Endometrium (tissue), 2 donors: ENCODE measurements around the gene MED1.
"Not testable (repeated sequence)": the region's sequence is repeated elsewhere in the genome, so short reads cannot be mapped to it uniquely, and the experiment has no call there.

Experiments used
- FAIRE-seq: peaks from 2 replicates; lab custom pipeline; 2012; peaks lifted over from hg19 to GRCh38; lab: Jason Lieb, UNC
- donor health status: control.
- donor health status: control.

MED1 gene

GRCh38 chr17:39450847-39451581 lies at the start of gene MED1:
Gene MED1, minus strand, starts transcription at chr17:39451263. Its CDS starts 201 bp downstream, at chr17:39451062.
- FAIRE-seq: peak; percentile 81

- FAIRE-seq: not testable (repeated sequence)
Observed at GRCh38 chr17:39496921-39497320, 45.9 kb upstream of the MED1 start.

- no peak for FAIRE-seq
Observed at GRCh38 chr17:39487946-39488345, 36.9 kb upstream of the MED1 start.

GRCh38 chr17:39487490-39487889 lies 36.4 kb upstream of the MED1 start:
- FAIRE-seq: not testable (repeated sequence)

GRCh38 chr17:39486242-39486641 lies 35.2 kb upstream of the MED1 start:
- no peak for FAIRE-seq

- FAIRE-seq: no peak
Observed at GRCh38 chr17:39485555-39485954, 34.5 kb upstream of the MED1 start.

- no peak for FAIRE-seq
Observed at GRCh38 chr17:39484178-39484577, 33.1 kb upstream of the MED1 start.

- no peak for FAIRE-seq
Observed at GRCh38 chr17:39483506-39483905, 32.4 kb upstream of the MED1 start.

- FAIRE-seq: not testable (repeated sequence)
Observed at GRCh38 chr17:39479631-39480030, 28.6 kb upstream of the MED1 start.

GRCh38 chr17:39473310-39473709 lies 22.2 kb upstream of the MED1 start:
- no peak for FAIRE-seq

- not testable (repeated sequence) for FAIRE-seq
Observed at GRCh38 chr17:39468610-39469009, 17.5 kb upstream of the MED1 start.

GRCh38 chr17:39464639-39465181 lies 13.6 kb upstream of the MED1 start:
- not testable (repeated sequence) for FAIRE-seq

GRCh38 chr17:39462631-39463375 lies 11.7 kb upstream of the MED1 start:
- FAIRE-seq: no peak

- FAIRE-seq: no peak
Observed at GRCh38 chr17:39461926-39462569, 11.0 kb upstream of the MED1 start.

GRCh38 chr17:39461113-39461925 lies 10.3 kb upstream of the MED1 start, which contains the start of gene CDK12:
Gene CDK12, plus strand, starts transcription at chr17:39461486. Its CDS starts 586 bp downstream, at chr17:39462072.
- peak; percentile 96 for FAIRE-seq

GRCh38 chr17:39455919-39456318 lies 4.9 kb upstream of the MED1 start:
- FAIRE-seq: no peak

- FAIRE-seq: no peak
Observed at GRCh38 chr17:39450051-39450450, 1.0 kb downstream of the MED1 start.

- FAIRE-seq: no peak
Observed at GRCh38 chr17:39447561-39447960, 3.5 kb downstream of the MED1 start.

- no peak for FAIRE-seq
Observed at GRCh38 chr17:39443326-39443725, 7.7 kb downstream of the MED1 start.

- not testable (repeated sequence) for FAIRE-seq
Observed at GRCh38 chr17:39439868-39440267, 11.2 kb downstream of the MED1 start.

GRCh38 chr17:39429600-39429999 lies 21.5 kb downstream of the MED1 start:
- no peak for FAIRE-seq

GRCh38 chr17:39416141-39416540 lies 34.9 kb downstream of the MED1 start:
- FAIRE-seq: no peak
